Suppressor macrophage treated with lipopolysaccharide for 4 hours (primary cell): ENCODE data around the gene POMT2.

Experiments used
- DNase-seq: peaks from one replicate; pipeline ENCODE4 v3.0.0-alpha.2; 2020

POMT2 gene

DNA sequence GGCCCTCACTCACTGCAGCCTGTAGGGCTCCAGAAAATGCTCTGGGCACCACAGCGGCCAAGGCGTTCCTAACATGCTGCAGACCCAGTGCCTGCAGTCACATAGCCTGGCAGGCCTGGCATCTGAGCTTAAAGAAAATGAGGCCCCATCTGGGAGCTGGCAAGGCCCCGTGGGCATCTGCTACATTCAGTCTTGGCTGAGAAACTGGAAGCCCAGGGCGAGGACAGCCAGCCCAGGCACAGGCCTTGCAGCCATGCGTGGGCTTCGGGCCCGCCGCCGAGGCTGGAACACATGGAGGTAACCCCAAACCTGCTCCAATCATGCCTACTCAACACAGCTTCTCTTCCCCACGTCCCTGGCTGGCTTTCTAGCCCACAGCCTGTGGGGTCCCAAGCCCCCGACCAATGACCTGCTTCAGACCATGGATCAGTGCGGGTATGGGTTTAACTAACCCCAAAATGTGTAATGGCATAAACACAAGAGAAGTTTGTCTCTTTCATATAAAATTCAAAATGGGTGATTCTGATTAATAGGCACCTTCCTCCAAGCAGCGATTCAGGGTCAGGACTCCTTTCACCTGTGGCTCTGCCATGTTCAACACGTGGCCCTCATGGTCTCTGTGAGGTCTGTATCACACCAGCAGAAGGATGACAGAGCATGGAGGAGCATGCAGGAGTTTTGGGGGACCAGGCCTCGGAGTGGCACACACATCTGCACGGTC, 56.1 kb downstream of the POMT2 start:
- DNase-seq: no peak

DNA sequence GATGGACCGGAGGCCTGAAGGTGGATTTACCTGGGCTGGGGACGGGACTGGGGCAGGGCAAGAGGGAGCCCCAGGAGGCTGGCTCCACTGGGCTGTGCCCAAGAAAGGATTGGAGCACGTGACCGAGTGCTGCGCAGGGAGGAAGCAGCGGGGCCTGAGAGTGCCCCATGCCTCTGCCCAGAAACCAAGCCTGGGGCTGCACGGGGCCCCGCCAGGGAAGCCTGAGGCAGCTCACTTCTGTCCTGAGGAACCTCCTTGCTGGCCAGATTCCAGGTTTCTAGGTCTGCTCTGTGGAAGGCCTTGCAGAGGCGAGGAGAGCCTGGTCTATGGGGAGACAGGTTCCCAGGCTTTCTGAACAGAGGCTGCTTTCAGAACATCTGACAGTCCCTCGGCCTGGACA, 60.1 kb downstream of the POMT2 start:
- peak; percentile 4 for DNase-seq

DNA sequence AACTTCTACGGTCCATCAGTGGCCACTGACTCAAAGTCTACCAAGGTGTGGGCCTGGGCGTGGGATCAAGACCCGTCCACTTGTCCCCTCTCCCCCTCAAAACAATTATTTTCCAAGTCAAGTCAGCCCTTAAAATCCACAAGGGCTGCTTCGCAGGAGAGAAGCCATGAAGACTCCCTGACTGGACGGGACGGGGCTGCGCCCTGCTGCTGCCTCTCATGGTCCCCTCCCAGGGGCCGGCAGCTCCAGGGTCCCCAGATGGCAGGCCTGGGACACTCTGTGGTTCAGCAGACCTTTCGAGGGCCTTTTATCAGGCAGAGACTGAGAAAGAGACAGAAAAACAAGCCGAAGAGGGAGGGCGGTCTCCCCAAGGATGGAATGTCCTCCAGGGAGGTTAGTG, 60.5 kb downstream of the POMT2 start:
- DNase-seq: no peak

DNA sequence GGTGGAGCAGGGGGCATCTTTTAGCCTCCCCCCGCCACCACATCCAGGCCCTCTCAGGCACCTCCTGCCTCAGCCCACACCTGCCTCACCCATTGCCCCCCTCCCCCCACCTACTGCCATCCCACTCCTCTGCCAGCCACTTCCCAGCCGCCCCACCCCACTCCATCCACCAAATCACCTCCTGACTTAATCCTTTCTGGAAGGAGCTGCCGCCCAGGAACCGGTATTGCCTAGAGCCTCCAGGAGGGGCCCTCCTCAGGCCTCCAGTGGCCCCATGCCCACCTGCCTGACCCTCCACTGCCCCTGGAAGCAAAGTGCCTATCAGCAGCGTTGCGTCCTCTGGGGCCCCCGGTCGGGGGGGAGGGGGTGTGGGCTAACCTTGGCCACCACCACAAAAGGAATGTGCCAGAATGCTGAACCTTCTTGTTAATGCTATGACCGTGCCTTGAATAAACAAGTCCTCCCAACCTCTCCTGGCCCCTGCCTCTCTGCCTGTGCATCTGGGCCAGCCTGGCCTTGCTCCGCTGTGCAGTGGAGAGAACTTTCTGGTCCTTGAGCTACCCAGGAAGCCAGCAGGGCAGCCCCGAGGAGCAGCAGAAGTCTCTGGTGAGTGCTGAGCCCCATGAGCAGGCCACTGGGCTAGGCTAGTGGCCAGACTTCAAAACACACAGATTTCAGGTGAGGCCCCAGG, 61.5 kb downstream of the POMT2 start:
- DNase-seq: no peak

DNA sequence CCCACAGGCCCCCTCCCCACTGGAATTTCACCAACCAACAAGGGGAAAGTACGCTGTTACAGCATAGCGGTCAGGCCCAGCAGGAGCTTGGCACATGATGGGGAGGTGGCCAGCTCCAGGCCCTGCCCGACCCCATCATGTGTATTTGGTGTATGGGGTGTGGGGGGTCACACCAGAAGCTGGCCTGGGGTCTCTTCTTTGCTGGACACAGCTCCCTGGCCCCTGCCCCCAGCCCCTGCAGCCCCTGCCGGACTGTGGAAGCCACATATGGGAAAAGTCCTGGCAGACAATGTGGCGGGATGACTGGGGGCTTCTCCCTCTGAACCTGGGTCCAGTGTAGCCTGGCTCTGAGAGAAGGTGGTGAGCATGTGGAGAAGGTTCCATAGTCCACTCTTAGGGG, 62.1 kb downstream of the POMT2 start:
- no peak for DNase-seq

DNA sequence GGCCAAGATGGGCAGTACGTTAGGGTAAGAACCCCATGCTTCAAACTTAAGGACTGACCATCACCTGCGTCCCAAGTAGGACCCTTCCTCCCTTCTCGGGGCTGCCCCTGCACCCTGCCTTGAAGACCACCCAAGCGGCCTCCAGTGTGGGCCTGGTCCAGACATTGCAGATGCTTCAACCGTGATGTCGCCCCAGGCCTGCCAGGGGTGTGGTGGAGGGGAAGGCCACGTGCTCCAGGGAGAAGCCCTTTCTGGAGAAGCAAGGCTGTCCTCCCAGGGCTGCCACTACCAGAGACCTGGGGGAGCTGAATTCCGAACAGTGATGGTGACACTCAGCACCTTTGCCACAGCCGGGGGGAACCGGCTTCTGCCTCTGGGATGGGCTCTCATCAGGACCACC, 63.0 kb downstream of the POMT2 start:
- no peak for DNase-seq

DNA sequence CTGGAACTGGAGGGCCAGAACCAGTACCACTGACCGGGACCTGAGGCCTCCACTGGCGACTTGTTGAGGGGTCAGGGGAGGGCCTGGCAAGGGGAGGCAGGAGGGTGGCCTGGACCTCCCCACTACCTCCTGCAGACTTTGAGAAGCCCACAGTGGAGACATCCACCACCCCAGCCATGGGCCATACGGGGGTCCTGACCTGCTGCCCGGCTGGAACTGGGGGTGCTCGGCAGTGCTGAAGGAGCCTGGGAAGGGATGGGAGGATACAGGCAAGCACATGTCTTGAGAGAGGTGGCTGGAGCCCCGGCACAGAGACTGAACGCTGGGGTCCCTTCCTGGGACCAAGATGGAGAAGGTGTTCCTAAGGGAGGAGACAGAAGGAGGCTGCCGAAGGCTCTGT, 64.0 kb downstream of the POMT2 start:
- DNase-seq: no peak

DNA sequence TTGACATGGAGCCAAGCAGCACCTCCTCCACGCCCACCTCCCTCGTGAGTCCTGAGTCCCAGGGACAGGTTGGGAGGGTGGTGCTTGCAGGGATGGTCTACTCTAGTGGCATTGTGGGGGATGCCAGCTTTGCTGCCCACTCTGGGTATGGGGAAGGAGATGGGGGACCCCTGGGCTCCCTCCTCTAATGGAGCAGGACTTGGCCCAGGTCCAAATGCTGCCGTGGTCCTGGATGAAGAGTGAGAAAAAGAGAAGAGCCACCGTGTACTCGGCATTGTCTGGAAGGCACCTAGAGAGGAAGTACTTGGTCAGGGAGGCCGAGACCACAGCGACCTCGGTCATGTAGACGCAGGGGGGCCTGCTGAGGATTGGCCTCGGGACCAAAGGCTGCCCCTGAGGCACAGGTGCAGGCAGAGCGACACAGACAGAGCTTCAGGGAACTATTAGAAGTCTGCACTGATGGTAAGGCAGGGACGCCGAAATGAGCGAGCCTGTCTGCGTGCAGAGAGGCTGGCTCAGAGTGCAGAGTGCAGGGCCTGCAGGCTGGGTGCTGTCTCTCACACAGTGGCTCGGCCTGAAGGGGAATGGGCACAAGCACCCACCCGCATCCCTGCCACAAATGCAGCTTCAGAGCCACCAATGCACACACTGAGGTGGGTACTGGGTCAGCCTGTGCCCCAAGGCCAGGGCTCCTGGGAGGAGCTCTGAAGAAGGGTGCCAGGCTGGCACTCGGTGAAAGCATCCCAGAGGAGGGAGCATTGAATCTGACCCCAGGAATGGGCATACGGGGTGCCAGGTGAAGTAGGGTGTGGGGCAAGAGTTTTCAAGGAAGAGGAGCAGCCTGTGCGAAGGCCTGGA, 67.1 kb downstream of the POMT2 start:
- no peak for DNase-seq

DNA sequence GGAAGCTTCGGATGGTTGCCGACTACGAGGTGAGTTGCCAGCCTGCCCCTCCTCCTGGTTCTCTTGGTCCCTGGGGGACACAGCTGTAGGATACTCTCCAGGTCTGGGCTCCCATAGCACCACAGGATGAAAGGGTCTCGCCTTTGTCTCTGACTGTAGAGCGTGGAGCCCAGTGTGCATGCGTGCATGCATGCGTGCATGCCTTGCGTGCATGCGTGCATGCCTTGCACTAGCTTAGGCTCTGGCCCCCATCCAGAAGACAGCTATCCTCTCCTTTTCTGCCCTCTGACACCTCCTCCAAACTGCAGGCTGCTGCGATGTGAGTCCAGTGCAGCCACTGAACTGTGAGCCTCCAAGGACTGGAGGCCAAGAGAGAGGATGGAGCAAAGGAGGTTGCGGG, 68.8 kb downstream of the POMT2 start:
- DNase-seq: no peak

DNA sequence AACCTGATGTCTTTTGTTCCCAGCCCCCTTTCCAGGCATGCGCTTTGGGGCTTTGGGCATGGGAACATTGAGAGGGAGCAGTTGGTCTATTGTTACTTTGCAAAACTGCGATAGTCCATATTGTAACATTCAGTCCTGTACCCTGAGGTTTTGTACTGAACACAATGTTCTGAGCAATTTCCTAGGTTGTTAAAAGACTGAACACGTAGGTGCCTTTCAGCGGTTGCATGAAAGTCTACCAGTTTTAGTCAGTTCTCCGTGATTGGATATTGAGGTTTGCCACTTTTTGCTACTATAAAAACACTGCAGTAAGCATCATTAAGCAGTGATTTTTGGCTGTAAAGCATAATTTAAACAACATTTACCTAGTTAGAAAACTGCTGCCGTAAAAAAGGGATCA, 69.8 kb downstream of the POMT2 start:
- no peak for DNase-seq

DNA sequence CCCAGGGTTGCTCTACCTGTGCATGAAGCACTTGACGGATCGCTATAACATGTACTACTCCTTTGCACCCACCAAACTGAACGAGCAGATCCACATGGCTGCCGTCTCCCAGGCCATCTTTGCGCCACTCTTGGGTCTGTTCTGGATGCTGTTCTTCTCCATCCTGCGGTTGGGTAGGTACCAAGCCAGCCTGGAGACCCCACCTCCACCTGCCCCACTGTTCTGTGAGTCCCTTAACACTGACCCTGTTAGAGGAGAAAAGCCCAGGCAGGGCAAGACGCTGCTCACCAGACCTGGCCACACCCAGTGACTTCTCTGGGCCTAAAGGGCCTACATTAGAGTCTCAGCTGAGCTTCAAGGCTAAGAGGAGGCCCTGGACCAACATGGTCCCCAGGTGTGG, 71.4 kb downstream of the POMT2 start:
- DNase-seq: no peak

DNA sequence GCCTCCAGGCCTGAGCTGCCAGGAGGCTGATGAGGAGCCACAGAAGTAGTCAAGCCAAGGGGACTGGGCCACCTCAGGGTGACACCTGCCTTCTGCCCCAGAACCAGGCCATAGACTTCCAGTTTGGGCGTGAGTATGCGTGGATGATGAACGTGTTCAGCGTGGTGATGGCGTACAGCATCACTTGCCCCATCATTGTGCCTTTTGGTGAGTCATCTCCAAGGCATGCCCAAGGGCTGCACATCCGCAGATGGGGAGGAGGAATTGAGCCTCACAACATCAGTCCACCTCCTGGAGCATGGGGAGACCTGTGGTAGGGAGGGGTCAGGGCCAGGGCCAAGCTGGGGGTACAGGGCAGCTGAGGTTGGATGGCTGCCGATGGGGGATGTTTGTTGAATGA, 72.0 kb downstream of the POMT2 start:
- DNase-seq: no peak

DNA sequence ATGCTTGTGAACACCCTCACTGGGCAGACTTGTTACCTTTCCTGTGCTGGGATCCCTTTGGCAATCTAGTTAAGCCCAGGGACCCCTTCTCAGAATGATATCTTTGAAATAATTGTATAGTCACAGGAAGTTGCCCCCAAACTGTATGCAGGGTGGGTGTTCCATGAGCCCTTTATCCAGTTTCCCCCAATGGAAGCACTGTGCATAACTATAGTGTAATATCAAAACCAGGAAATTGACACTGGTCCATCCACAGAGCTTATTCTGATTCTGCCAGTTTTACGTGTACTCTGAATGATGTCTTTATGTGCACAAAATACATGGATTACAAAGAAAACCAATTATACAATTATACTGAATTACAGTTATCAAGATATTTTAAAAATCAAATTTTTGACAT, 73.9 kb downstream of the POMT2 start:
- DNase-seq: no peak

DNA sequence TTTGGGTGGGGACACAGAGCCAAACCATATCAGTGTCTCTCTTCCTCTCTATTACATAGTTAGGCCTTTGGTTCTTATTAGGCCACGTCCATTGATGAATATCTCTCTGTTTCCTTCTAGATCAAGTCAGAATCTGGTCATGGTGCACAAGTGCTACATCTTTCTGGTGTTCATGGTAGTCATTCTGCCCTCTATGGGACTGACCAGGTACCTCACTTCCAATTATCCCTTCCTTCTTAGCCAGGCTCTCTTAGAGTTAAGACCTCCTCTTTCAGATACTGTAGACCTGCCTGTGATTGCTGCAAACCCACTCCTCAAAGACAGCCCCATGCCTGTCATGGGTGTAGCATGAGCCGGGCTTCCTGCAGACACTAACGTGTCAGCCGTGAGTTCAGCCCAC, 74.9 kb downstream of the POMT2 start:
- DNase-seq: no peak

DNA sequence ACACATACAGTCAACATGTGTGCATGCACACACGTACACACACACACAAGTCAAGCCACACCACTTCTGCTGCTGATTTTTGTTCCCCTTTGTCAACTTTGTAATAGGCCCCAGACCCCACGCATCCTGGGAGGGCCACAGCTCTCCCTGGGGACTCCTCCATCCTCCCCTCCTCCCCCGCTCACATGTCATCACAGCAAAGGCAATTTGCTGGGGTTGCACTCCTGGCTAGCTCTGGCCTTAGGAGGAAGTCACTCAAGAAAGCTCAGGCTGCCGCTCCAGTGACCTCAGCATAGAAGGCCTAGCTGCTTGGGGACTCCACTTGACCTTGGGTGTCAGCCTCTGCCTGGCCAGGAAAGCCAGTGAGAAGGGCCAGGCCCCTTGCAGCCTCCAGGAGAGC, 76.8 kb downstream of the POMT2 start:
- peak; percentile 25 for DNase-seq

DNA sequence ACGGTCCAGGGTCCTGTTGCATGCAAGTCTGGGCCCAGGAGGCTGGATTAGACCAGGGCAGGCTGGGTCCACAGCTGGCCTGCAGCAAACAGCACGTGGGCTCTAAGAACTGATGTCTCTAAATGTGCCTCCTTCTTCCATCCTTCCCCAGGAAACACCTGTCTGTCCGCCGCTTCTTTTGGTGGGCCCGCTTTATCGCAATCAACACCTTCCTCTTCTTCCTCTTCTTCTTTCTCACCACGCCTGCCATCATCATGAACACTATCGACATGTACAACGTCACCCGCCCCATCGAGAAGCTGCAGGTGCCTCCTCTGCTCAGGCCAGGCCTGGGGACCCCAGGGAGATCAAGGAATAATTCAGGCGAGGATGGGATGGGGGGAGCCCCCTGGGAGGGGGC, 77.9 kb downstream of the POMT2 start:
- DNase-seq: no peak

DNA sequence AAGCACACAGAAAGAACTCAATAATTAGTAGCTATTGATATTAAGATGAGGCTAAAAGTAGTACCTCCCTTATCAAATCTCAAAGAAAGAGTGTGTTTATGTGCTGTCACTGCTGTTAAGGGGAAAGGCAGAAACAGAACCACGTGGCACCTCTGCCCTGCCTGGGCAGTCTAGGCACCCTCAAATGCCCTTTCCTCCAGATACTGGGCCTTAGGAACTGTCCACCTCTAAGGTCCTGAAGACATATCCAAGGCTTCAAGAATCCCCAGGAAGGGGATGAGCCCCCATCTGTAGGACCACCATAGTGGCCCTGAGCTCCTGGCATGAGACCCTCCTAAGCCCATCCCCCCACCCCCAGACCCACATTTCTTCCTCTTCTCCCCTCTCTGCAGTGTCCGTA, 78.7 kb downstream of the POMT2 start:
- no peak for DNase-seq

DNA sequence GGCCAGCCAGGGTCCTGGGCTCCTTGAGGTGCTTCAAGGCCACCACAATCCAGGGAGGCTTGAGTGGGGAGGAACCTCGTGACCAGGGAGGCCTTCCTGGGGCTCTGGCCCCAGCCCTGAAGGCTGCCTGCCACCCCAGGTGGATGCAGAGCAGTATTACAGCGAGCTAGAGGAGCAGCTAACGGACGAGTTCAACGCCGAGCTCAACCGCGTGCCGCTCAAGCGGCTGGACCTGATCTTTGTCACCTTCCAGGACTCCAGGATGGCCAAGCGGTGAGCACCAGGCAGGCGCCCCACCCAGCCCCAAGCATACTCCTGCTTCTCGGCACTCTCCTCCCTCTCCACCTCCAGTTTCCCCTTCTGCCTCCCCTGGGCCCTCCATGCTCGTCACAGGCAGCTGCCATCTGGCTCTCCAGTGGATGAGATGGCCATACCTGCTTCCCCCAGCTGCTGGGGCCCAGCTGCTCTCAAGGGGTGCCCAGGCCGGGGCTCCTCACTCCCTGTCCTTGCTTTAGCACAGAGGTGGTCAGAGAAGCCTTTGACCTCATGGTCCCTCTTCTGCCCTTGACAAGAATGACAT, 80.3 kb downstream of the POMT2 start:
- no peak for DNase-seq

DNA sequence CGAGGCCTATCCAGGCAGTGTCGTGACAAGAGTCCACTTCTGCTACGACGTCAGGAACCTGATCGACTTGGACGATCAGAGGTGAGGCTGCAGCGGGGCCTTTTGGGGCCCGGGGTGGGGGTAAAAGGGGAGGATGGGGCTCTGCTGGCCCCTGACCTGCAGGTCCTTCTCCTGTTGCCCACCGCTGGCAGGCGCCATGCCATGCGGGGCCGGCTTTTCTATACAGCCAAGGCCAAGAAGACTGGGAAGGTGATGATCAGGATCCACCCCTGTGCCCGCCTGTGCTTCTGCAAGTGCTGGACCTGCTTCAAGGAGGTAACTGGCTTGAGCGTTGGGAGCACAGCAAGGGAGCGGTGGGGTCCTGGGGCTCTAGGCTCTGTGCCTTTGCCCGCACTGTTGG, 81.3 kb downstream of the POMT2 start:
- DNase-seq: no peak

DNA sequence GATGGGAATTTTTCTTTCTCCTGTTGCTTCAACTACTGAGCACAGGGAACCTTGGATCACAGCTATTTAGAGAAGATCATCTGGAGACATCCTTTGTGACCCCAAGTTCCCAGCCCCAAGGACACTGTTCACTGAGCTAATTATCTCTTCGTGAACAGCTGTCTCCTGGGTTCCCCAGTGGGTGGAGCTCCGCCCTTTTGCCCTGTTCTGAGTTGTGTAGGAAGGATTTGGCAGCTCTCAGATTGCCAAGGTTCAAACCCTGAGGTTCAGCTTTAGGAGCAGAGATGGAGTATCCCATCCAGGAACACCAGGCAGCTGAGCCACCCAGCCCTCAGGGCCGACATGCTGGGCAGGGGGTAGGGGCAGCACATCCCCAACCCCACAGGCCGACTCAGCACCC, 81.7 kb downstream of the POMT2 start:
- DNase-seq: no peak

DNA sequence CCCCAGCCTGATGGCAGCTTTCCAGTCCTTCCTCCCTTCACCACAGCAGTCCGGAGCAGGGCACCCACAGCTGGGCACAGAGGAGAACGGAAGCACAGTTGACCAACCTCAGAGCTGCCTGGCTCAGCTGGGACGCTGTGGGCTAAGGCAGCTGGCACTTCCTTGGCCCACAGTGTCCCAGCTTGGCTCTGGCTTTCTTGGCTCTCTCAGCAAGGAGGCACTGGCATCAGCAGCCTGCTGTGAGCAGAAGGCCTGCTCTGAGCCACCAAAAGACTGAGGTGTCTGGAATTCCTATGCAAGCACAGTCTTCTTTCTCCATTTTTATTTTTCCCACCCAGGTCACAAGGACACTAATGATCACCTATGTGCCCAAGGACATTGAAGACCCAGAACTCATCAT, 82.3 kb downstream of the POMT2 start:
- no peak for DNase-seq

DNA sequence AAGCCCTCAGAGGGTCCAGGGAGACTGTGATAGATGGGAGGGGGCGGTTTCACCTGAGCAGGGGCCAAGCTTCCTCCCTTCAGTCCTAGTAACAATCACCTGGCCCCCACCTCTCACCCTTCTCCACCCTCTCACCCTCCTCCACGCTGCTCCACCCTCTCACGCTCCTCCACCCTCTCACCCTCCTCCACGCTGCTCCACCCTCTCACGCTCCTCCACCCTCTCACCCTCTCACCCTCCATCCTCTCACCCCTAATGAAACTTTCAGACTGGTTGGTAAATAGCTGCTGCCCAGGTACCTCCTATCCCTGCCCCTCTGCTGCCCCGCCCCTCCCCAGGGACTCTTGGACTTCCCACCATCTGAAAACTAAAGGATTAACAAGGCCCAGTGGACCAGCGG, 83.9 kb downstream of the POMT2 start:
- DNase-seq: no peak

DNA sequence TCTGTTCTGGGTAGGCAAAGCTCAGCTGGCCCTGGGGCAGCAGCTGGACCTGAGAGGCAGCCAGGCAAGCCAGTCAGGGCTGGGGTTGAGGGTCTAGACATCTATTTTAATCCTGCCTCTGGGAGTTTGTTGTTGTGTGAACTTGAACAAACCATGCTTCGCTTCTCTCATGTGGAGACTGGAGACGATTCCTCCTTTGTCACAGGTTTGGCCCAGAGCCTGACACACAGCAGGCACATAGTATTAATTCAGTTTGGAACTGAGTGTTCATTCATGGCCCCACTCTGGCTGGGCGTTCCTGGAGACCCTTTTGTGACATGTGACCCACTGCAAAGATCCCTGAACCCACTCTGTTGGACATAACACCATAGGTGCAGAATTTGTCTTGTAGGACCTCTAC, 89.0 kb downstream of the POMT2 start:
- no peak for DNase-seq

DNA sequence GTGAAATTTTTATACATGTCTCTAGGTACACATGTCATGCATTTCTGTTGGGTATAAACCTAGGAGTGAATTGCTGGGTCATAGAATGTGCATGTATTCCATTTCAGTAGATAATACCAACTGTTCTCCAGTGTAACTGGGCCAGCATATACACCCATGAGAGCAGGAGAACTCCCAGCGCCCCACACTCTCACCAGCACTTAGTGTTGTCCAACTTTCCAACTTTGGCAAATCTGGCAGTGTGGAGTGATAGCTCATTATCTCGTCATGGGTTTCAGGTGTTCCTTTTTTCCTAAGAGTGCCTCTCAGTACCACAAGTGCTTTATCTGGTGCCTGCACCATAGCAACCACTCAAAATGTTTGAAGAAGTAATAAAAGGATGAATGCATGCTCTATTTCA, 89.8 kb downstream of the POMT2 start:
- no peak for DNase-seq
